Measurements from ENCODE around the gene CRKL.
"Not testable (repeated sequence)": the region's sequence is repeated elsewhere in the genome, so short reads cannot be mapped to it uniquely, and the experiment has no call there.

GRCh38 chr22:20935049-20935448 lies 17.8 kb downstream of the CRKL start:
- TF ChIP-seq CTCF (IDR thresholded peaks at IDR 0.05; ENCODE audit: borderline replicate concordance, extremely low read depth, low read length, poor library complexity, severe bottlenecking); EZH2 (IDR thresholded peaks at IDR 0.05; ENCODE audit: borderline replicate concordance, low read depth, low read length, severe bottlenecking): not testable (repeated sequence)

Data from DND-41 (cell line).